Gastrocnemius medialis (tissue), 4 donors: Measurements from ENCODE around the gene KLHDC8B. TPM values are rescaled to one million over a fixed set of nuclear protein-coding genes. Genes with fewer than 3 reads are reported as not detected.

ENCODE experiments used
- ATAC-seq, 2 donors: fragments of 150-250 bp; one replicate each; pipeline ENCODE4 v1.9.1; 2016
- DNase-seq, 2 donors: peaks; one replicate each; pipeline ENCODE4 v3.0.0-alpha.2; 2019
- H3K27ac ChIP-seq, 4 donors: fragments of 200-600 bp; sonication (generic); 1 replicate in 1 of 4; 2 replicates in 3 of 4; pipeline ENCODE4 v1.5.1; 2016 to 2018; ENCODE audit warnings: mild to moderate bottlenecking in 2 of 4, moderate library complexity in 1 of 4
- H3K27me3 ChIP-seq, 3 donors: fragments of 200-600 bp; sonication (generic) in 2 of 3; 1 replicate in 1 of 3; 2 replicates in 2 of 3; pipeline versions ENCODE4 v1.5.1 to v1.6.0; 2016 to 2019; ENCODE audit warnings: mild to moderate bottlenecking in 1 of 3, moderate library complexity in 1 of 3
- H3K36me3 ChIP-seq, 2 donors: fragments of 200-600 bp; sonication (generic) in 1 of 2; one replicate each; pipeline ENCODE4 v1.5.1; 2017 to 2018
- H3K4me1 ChIP-seq, 2 donors: fragments of 200-600 bp; sonication (generic) in 1 of 2; one replicate each; pipeline ENCODE4 v1.5.1; 2016 to 2017; ENCODE audit warnings: mild to moderate bottlenecking in 2 of 2
- H3K4me3 ChIP-seq, 4 donors: fragments of 200-600 bp; sonication (generic) in 3 of 4; 1 replicate in 1 of 4; 2 replicates in 3 of 4; pipeline ENCODE4 v1.5.1; 2016 to 2019; ENCODE audit warnings: mild to moderate bottlenecking in 2 of 4
- H3K9me3 ChIP-seq, 3 donors: fragments of 200-600 bp; sonication (generic) in 2 of 3; 1 replicate in 1 of 3; 2 replicates in 2 of 3; pipeline ENCODE4 v1.5.1; 2016 to 2019
- POLR2A ChIP-seq, 2 donors: fragments of 450-650 bp; IDR thresholded peaks; one replicate each; pipeline ENCODE4 v1.6.1; 2017; ENCODE audit warnings: antibody characterized with exemption in 2 of 2, mild to moderate bottlenecking in 2 of 2, moderate library complexity in 2 of 2
- in situ Hi-C, 4 donors: fragments of 200-750 bp; cut with MboI; loops; one replicate each; pipeline versions ENCODE4 v1.15.0 to v1.8.0; 2017; ENCODE audit warnings: low sequenced_read_pairs in 4 of 4
- intact Hi-C: fragments of 100-400 bp; cut with DNase I; formaldehyde crosslinking; loops from one replicate; pipeline ENCODE4 v1.15.1; 2023; ENCODE audit warnings: low total_unique reads
- total RNA-seq, 4 donors: library from RNA; depleted of rRNA; stranded (reverse); fragments of >200 nt; gene quantifications; one replicate each; pipeline versions ENCODE4 v1.1.0 to v1.2.3, GENCODE V29; 2016
- TF ChIP-seq, protein P1 (sequence below), 5 experiments: fragments of 450-650 bp in 3 of 5; fragments of 200-600 bp in 2 of 5; sonication (generic) in 2 of 5; IDR thresholded peaks in 4 of 5; conservative IDR thresholded peaks in 1 of 5; 1 replicate in 4 of 5; 2 replicates in 1 of 5; pipeline ENCODE4 v1.5.1; 2016 to 2019; ENCODE audit warnings: antibody characterized with exemption in 5 of 5, mild to moderate bottlenecking in 3 of 5, moderate library complexity in 3 of 5

Gene KLHDC8B
- total RNA-seq, 4 donors from 2014 or later = 15.8 to 35.8 (median 26.0) TPM

DNA sequence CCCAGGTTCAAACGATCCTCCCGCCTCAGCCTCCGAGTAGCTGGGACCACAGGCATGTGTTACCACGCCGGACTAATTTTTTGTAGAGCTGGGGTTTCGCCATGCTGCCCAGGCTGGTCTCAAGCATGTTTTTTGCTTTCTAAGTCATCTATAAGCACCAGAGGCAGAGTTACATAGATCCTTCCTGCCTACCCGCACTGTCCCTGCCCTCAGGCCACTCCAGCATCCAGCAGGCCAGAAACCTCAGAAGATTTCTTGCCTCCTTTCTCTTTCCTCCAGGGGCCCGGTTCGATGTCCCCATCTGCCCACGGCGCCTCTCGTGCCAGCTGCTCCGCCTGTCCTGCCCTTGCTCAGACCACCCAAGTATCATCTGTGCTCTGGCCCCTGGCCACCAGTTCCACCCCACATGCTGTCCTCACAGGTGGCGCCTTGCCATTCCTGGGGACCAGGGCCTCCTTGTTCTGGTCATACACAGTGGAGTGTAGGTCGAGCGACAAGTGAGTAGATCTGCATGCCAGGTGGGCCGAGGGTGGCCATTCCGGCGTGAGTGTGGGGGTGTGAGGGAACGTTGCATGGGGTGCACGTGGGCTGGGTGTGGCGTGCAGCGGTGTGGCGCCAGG is 27.3 kb downstream of the KLHDC8B start:
- peak overlapping the region; percentile 58 to 72 (median 62) for H3K4me3 ChIP-seq
- no peaks in the 10 kb centered on the region for H3K36me3 ChIP-seq
- ATAC-seq (peak in 1 of 2 donors; percentile 46), DNase-seq (no peak)
- no peaks in the 10 kb centered on the region for H3K9me3 ChIP-seq
- in situ Hi-C loops (no loop called here), intact Hi-C loops (no loop called here)
- H3K4me1 ChIP-seq = peaks cover 5 to 11% of the 10 kb centered on the region in 2 donors
- H3K27me3 ChIP-seq = no peaks in the 10 kb centered on the region
- H3K27ac ChIP-seq = peak overlapping the region; percentile 78 to 91 (median 83)
- TF ChIP-seq, protein P1, sequence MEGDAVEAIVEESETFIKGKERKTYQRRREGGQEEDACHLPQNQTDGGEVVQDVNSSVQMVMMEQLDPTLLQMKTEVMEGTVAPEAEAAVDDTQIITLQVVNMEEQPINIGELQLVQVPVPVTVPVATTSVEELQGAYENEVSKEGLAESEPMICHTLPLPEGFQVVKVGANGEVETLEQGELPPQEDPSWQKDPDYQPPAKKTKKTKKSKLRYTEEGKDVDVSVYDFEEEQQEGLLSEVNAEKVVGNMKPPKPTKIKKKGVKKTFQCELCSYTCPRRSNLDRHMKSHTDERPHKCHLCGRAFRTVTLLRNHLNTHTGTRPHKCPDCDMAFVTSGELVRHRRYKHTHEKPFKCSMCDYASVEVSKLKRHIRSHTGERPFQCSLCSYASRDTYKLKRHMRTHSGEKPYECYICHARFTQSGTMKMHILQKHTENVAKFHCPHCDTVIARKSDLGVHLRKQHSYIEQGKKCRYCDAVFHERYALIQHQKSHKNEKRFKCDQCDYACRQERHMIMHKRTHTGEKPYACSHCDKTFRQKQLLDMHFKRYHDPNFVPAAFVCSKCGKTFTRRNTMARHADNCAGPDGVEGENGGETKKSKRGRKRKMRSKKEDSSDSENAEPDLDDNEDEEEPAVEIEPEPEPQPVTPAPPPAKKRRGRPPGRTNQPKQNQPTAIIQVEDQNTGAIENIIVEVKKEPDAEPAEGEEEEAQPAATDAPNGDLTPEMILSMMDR (IDR thresholded peaks at IDR 0.05 in 4 of 5, conservative IDR thresholded peaks at IDR 0.05 in 1 of 5) = no peak
- TF ChIP-seq POLR2A (IDR thresholded peaks at IDR 0.05) = no peak

DNA sequence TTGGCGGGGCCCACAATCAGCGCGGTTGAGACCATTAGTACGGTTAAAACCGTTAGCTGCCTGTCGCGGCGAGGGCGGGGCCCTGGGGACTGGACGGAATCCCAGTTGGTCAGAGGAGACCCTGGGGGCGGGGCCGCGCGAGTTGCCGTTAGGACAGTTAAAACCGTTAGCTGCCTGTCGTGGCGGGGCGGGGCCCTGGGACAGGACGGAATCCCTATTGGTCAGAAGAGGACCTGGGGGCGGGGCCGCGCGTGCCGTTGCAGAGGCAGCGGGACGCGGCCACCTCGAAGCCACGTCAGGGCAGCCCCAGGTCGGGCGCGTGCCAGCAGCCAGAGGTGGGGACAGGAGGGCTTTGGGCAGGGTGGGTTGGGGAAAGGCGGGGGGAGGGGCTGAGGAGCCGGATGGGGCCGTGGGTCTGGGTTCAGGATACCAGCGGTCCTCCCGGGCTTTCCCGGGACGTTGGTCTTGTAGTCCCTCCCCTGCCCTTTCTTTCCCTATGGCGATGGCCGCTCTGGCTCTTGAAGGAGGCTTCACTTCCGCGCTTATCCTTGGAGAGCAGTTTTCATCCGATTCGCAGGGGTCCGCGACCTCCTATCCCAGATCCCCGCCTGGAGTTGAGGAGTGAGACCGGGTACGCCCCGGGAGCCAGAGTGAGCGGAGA is 28.0 kb downstream of the KLHDC8B start:
- Histone ChIP-seq H3K27ac (peak overlapping the region; percentile 78 to 91 (median 83)), H3K27me3 (no peaks in the 10 kb centered on the region), H3K4me3 (peak overlapping the region; percentile 58 to 72 (median 62)), H3K4me1 (peaks cover 5 to 11% of the 10 kb centered on the region in 2 donors), H3K36me3 (no peaks in the 10 kb centered on the region), H3K9me3 (no peaks in the 10 kb centered on the region)
- intact Hi-C loops = no loop called here
- TF ChIP-seq, protein P1 (IDR thresholded peaks at IDR 0.05 in 4 of 5, conservative IDR thresholded peaks at IDR 0.05 in 1 of 5) = no peak
- TF ChIP-seq POLR2A (IDR thresholded peaks at IDR 0.05) = peak; percentile 61 to 72
- in situ Hi-C loops = no loop called here
- DNase-seq (peak; percentile 94 to 97), ATAC-seq (peak; percentile 94 to 99)

GRCh38 chr3:49199900-49200281 is 28.5 kb downstream of the KLHDC8B start:
- ATAC-seq (peak; percentile 1 to 22), DNase-seq (no peak)
- intact Hi-C loops = no loop called here
- no peak for TF ChIP-seq POLR2A (IDR thresholded peaks at IDR 0.05)
- TF ChIP-seq, protein P1 (IDR thresholded peaks at IDR 0.05 in 4 of 5, conservative IDR thresholded peaks at IDR 0.05 in 1 of 5) = no peak
- Histone ChIP-seq H3K27ac (peak overlapping the region; percentile 78 to 91 (median 83)), H3K36me3 (no peaks in the 10 kb centered on the region), H3K4me3 (peak overlapping the region; percentile 58 to 72 (median 62)), H3K27me3 (no peaks in the 10 kb centered on the region), H3K4me1 (peaks cover 6 to 11% of the 10 kb centered on the region in 2 donors), H3K9me3 (no peaks in the 10 kb centered on the region)
- in situ Hi-C loops = no loop called here

DNA sequence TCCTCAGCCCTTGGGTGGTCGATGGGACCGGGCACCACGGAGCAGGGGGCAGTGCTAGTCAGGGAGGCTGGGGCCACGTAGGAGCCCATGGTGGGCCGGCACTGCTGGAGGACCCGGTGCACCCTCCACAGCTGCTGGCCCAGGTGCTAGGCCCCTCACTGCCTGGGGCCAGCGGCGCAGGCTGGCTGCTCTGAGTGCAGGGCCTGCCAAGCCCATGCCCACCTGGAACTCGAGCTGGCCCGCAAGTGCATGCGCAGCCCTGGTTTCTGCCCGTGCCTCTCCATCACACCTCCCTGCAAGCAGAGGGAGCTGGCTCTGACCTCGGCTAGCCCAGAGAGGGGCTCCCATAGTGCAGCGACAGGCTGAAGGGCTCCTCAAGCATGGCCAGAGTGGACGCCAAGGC is 42.1 kb downstream of the KLHDC8B start:
- in situ Hi-C loops (no loop called here), intact Hi-C loops (no loop called here)
- ATAC-seq = no peak

More for the DNA sequence above, 42.1 kb downstream of the KLHDC8B start:
- Histone ChIP-seq H3K27ac (no peak overlapping the region), H3K4me3 (no peak overlapping the region), H3K27me3 (no peaks in the 10 kb centered on the region), H3K36me3 (no peaks in the 10 kb centered on the region), H3K4me1 (peaks cover 9 to 10% of the 10 kb centered on the region in 2 donors), H3K9me3 (no peaks in the 10 kb centered on the region)
- TF ChIP-seq, protein P1 (IDR thresholded peaks at IDR 0.05 in 4 of 5, conservative IDR thresholded peaks at IDR 0.05 in 1 of 5) = no peak
- no peak for TF ChIP-seq POLR2A (IDR thresholded peaks at IDR 0.05)
- DNase-seq = no peak
